Fibroblast of skin of left biceps (primary cell): ENCODE results near the gene PLXDC1.

ENCODE experiments used
- DNase-seq, 2 experiments: peaks; one replicate each; pipeline ENCODE4 v3.0.0-alpha.2; 2013; ENCODE audit warnings: low read depth in 2 of 2

PLXDC1 gene

DNA sequence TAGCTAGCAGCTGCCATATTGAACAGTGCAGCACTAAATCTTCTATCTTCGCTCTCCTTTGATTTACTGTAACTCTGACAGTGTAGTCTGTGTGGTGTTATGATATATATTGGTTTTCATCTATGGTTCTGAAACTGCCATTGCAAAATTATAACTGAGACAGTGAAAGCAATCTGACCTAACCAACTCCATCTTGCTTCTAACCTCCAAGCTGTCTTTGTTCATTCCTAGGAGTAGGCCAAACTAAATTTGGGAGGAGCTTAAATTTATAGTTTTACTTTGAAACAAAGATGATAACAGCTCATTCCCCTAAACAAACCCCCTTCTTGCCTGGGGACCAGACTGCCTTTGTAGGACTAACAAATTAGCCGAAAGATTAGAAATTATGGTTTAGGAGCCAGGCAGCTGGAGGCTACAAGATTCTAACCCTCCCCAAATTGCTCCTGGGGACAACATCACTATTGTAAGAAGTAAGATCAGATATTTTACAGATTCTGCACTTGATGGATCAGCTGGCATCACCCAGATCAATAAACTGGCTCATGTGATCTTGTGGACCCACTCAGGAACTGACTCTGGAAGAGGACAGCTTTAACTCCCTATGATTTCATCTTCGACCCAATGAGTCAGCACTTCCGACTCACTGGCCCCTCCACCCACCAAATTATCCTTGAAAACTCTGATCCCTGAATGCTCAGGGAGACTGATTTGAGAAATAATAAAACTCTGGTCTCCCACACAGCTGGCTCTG lies 137.2 kb downstream of the PLXDC1 start:
- DNase-seq: no peak
